Measurements from ENCODE around the gene ARHGEF7. TPM values are rescaled to one million over a fixed set of nuclear protein-coding genes. Genes with fewer than 3 reads are reported as not detected.

Gene ARHGEF7
- total RNA-seq, 1 experiment from 2014 or later, result 47.3 TPM

DNA sequence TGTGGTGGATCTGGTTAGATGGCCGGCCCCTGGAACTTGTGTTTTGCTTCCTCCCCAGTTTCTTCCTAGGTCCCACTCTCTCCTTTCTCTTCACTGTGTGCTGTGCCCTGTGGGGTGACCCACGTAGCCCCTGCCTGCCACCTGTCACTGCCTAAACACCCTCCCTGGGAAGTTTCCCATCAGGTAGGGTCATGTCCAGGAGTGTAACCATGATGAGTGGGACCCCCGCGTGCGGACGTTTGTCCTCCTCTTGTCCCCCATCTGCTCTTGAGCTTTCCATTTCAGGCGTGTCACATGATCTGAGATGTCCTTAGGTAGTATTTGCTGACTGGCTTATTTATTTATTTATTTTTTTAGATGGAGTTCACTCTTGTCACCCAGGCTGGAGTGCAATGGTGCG is 61.3 kb downstream of the ARHGEF7 start (continued):
- TF ChIP-seq, protein P1, sequence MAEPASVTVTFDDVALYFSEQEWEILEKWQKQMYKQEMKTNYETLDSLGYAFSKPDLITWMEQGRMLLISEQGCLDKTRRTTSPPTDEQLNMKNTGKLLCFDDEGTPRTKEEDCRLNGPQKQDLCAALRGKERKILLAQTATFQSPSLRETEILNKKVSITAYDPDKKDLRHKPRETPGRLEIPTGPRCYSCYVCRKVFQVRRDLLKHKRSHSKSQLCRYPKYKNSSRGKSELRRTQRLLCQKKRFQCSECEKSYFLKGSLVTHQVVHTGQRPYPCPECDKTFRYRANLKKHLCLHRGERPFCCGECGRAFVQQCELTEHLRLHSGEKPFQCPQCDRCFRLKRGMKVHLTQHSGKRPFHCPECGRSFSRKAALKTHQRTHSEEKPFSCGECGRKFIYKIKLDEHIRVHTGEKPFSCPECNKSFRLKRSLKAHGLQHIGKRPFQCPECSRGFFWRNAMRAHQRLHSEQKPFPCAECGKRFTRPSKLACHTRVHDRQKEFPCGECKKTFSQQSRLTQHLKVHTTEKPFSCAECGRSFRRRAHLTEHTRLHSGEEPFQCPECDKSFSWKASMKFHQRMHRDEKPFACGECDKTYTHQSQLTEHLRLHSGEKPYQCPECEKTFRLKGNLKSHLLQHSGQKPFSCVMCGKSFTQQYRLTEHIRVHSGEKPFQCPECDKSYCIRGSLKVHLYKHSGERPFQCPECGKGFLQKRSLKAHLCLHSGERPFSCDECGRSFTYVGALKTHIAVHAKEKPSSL (CRISPR knock-in tag; conservative IDR thresholded peaks at IDR 0.05), result no peak

DNA sequence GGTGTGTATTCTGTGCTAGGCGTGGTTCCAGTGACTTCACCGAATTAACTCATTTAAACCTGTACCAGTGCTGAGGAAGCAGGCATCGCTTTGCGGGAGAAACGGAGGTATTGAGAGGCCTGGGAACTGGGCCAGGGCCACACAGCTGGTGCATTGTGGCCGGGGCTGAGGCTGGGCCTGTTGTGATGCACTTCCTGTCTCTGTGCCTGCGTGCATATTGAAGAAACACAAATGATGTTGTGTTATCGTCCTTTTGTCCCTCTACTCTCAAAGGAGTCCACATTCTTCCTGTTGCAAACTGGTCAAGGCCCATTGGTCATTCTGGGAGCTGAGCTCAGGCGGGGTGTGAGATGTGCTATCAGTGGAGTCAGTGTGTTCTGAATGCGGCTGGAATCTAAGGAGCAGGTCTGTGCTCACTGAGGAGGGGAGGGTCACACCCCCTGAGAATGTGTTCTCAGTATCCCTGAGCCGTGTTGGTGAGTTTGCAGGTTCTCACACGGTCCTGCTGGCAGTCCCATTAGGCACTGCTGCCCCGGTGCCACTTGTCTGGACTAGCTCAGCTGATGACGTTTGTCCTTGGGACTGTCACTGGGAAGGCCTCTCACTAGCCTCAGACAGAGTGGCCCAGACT is 62.1 kb downstream of the ARHGEF7 start:
- ATAC-seq, result no peak
- ChIA-PET POLR2A (no interaction called here), CTCF (interaction anchor here (1.0 kb wide), 1 partner anchor 110 kb away, joined by 3 read pairs; no protein-coding TSS in a partner anchor)
- no peaks in the 10 kb centered on the region for H3K27me3 Mint-ChIP-seq (ENCODE audit: low read depth)
- no peak for DNase-seq (ENCODE audit: low spot score)
- peaks cover 24% of the 10 kb centered on the region for H3K4me1 Mint-ChIP-seq
- no peaks in the 10 kb centered on the region for H3K9me3 Mint-ChIP-seq
- peaks cover 10% of the 10 kb centered on the region for H3K36me3 Mint-ChIP-seq
- no peak overlapping the region for H3K4me3 Mint-ChIP-seq
- TF ChIP-seq ZBTB21 (CRISPR knock-in tag; IDR thresholded peaks at IDR 0.05; ENCODE audit: borderline replicate concordance), result no peak
- no peak for TF ChIP-seq NR1H2 (CRISPR knock-in tag; IDR thresholded peaks at IDR 0.05)
- TF ChIP-seq, protein P2, sequence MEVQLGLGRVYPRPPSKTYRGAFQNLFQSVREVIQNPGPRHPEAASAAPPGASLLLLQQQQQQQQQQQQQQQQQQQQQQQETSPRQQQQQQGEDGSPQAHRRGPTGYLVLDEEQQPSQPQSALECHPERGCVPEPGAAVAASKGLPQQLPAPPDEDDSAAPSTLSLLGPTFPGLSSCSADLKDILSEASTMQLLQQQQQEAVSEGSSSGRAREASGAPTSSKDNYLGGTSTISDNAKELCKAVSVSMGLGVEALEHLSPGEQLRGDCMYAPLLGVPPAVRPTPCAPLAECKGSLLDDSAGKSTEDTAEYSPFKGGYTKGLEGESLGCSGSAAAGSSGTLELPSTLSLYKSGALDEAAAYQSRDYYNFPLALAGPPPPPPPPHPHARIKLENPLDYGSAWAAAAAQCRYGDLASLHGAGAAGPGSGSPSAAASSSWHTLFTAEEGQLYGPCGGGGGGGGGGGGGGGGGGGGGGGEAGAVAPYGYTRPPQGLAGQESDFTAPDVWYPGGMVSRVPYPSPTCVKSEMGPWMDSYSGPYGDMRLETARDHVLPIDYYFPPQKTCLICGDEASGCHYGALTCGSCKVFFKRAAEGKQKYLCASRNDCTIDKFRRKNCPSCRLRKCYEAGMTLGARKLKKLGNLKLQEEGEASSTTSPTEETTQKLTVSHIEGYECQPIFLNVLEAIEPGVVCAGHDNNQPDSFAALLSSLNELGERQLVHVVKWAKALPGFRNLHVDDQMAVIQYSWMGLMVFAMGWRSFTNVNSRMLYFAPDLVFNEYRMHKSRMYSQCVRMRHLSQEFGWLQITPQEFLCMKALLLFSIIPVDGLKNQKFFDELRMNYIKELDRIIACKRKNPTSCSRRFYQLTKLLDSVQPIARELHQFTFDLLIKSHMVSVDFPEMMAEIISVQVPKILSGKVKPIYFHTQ (CRISPR knock-in tag; IDR thresholded peaks at IDR 0.05), result no peak
- TF ChIP-seq, protein P3, sequence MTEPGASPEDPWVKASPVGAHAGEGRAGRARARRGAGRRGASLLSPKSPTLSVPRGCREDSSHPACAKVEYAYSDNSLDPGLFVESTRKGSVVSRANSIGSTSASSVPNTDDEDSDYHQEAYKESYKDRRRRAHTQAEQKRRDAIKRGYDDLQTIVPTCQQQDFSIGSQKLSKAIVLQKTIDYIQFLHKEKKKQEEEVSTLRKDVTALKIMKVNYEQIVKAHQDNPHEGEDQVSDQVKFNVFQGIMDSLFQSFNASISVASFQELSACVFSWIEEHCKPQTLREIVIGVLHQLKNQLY (CRISPR knock-in tag; IDR thresholded peaks at IDR 0.05), result no peak
- TF ChIP-seq, protein P4, sequence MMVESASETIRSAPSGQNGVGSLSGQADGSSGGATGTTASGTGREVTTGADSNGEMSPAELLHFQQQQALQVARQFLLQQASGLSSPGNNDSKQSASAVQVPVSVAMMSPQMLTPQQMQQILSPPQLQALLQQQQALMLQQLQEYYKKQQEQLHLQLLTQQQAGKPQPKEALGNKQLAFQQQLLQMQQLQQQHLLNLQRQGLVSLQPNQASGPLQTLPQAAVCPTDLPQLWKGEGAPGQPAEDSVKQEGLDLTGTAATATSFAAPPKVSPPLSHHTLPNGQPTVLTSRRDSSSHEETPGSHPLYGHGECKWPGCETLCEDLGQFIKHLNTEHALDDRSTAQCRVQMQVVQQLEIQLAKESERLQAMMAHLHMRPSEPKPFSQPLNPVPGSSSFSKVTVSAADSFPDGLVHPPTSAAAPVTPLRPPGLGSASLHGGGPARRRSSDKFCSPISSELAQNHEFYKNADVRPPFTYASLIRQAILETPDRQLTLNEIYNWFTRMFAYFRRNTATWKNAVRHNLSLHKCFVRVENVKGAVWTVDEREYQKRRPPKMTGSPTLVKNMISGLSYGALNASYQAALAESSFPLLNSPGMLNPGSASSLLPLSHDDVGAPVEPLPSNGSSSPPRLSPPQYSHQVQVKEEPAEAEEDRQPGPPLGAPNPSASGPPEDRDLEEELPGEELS (CRISPR knock-in tag; IDR thresholded peaks at IDR 0.05), result no peak
- TF ChIP-seq FOXK1 (CRISPR knock-in tag; IDR thresholded peaks at IDR 0.05), result no peak
- no peak for TF ChIP-seq TEAD1 (CRISPR knock-in tag; IDR thresholded peaks at IDR 0.05)
- TF ChIP-seq ZNF396 (CRISPR knock-in tag; IDR thresholded peaks at IDR 0.05; ENCODE audit: borderline replicate concordance), result no peak
- no peak for TF ChIP-seq NFE2L1 (CRISPR knock-in tag; IDR thresholded peaks at IDR 0.05)
- TF ChIP-seq, protein P5, sequence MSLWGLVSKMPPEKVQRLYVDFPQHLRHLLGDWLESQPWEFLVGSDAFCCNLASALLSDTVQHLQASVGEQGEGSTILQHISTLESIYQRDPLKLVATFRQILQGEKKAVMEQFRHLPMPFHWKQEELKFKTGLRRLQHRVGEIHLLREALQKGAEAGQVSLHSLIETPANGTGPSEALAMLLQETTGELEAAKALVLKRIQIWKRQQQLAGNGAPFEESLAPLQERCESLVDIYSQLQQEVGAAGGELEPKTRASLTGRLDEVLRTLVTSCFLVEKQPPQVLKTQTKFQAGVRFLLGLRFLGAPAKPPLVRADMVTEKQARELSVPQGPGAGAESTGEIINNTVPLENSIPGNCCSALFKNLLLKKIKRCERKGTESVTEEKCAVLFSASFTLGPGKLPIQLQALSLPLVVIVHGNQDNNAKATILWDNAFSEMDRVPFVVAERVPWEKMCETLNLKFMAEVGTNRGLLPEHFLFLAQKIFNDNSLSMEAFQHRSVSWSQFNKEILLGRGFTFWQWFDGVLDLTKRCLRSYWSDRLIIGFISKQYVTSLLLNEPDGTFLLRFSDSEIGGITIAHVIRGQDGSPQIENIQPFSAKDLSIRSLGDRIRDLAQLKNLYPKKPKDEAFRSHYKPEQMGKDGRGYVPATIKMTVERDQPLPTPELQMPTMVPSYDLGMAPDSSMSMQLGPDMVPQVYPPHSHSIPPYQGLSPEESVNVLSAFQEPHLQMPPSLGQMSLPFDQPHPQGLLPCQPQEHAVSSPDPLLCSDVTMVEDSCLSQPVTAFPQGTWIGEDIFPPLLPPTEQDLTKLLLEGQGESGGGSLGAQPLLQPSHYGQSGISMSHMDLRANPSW (CRISPR knock-in tag; conservative IDR thresholded peaks at IDR 0.05; ENCODE audit: low read depth), result no peak
- TF ChIP-seq, protein P6, sequence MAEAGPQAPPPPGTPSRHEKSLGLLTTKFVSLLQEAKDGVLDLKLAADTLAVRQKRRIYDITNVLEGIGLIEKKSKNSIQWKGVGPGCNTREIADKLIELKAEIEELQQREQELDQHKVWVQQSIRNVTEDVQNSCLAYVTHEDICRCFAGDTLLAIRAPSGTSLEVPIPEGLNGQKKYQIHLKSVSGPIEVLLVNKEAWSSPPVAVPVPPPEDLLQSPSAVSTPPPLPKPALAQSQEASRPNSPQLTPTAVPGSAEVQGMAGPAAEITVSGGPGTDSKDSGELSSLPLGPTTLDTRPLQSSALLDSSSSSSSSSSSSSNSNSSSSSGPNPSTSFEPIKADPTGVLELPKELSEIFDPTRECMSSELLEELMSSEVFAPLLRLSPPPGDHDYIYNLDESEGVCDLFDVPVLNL (CRISPR knock-in tag; IDR thresholded peaks at IDR 0.05; ENCODE audit: borderline replicate concordance, low read depth), result no peak
- no peak for TF ChIP-seq ESRRA (CRISPR knock-in tag; IDR thresholded peaks at IDR 0.05; ENCODE audit: borderline replicate concordance)
- TF ChIP-seq TEAD4 (CRISPR knock-in tag; IDR thresholded peaks at IDR 0.05), result no peak
- TF ChIP-seq, protein P7, sequence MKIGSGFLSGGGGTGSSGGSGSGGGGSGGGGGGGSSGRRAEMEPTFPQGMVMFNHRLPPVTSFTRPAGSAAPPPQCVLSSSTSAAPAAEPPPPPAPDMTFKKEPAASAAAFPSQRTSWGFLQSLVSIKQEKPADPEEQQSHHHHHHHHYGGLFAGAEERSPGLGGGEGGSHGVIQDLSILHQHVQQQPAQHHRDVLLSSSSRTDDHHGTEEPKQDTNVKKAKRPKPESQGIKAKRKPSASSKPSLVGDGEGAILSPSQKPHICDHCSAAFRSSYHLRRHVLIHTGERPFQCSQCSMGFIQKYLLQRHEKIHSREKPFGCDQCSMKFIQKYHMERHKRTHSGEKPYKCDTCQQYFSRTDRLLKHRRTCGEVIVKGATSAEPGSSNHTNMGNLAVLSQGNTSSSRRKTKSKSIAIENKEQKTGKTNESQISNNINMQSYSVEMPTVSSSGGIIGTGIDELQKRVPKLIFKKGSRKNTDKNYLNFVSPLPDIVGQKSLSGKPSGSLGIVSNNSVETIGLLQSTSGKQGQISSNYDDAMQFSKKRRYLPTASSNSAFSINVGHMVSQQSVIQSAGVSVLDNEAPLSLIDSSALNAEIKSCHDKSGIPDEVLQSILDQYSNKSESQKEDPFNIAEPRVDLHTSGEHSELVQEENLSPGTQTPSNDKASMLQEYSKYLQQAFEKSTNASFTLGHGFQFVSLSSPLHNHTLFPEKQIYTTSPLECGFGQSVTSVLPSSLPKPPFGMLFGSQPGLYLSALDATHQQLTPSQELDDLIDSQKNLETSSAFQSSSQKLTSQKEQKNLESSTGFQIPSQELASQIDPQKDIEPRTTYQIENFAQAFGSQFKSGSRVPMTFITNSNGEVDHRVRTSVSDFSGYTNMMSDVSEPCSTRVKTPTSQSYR (CRISPR knock-in tag; IDR thresholded peaks at IDR 0.05), result no peak
- H3K27ac Mint-ChIP-seq, result peak overlapping the region; percentile 80
